Loucy (cell line): ENCODE measurements around the gene KIF4A.

Experiments
- CTCF ChIP-seq: fragments of 200-600 bp; sonication (generic); conservative IDR thresholded peaks from 2 replicates; pipeline ENCODE4 v1.5.1; 2014; ENCODE audit warnings: mild to moderate bottlenecking, antibody characterized with exemption, low read length
- EZH2phosphoT487 ChIP-seq: fragments of 200-600 bp; IDR thresholded peaks from 2 replicates; pipeline ENCODE4 v1.6.1; 2018; ENCODE audit warnings: antibody characterized with exemption, mild to moderate bottlenecking, moderate library complexity, borderline replicate concordance

- no peak for TF ChIP-seq EZH2phosphoT487
- TF ChIP-seq CTCF = no peak
These were observed 64.8 kb downstream of the KIF4A start for GRCh38 chrX:70354716-70355115.
